ENCODE results near the gene C22orf39.

Gene C22orf39

DNA sequence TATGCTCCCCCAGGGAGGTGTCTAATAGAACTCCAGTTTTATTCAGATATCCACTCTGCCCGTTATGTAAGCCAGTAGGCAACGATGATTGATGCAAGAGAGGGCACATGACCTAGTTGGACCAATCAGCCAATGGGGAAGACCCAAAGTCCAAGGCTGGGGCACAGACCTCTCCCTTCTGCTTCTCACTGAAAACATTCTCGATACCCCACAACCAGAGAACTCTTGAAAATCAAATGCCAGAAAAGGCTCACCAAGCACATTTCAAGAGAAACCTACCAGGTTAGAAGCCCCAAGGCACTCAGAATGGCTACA, 23.4 kb downstream of the C22orf39 start:
- no peak for DNase-seq

DNA sequence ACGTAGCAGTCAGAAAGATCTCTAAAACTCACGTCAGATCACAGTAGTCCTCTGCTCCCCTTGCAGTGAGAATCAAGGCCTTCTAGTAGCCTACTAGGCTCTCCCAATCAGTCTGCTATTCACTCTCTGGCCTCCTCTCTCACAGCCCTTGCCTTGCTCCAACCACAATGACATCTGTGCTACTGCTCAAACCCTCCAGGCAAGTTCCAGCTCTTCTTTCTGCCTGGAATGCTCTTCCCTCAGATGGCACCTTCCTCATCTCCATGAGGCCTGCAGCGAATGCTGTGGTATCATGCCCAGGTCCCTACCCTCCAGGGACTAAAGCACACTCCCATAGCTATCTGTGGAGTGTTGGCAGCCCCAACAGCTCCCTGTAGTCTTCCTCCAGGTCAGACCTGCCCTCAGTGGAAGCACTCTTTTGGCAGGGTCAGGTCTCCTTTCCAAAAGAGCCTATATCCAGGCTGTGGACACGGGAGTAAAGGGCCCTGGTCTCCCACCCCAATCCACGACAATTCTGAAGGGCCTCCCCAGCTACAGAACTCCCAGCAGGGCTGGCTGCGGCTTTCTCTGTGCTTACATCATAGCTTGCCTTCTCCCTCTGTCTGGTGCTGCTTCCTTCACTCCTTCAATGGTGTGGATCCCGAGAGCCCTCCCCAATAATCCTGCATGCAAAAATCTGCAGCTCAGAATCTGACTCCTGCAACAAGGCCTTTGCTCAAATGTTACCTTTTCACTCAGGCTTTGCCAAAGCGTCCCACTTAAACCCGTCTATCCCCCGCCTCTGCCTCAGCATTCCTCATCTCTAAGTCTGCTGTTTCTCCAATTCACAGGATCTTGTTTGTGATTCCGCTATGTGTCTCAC, 24.8 kb downstream of the C22orf39 start:
- DNase-seq, result no peak

DNA sequence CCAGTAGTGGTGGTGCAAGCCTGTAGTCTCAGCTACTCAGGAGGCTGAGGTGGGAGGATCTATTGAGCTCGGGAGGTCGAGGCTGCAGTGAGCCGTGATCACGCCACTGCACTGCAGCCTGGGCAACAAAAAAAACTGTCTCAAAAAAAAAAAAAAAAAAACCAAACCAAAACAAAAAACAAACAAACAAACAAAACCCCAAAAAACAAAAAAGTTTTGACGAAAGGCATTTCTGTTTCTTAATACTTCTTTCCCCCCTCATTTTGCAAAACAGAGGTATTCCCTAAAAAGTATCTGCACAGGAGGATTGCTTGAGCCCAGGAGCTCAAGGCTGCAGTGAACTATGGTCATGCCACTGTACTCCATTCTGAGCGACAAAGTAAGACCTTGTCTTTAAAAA, 27.2 kb downstream of the C22orf39 start:
- DNase-seq, result no peak

DNA sequence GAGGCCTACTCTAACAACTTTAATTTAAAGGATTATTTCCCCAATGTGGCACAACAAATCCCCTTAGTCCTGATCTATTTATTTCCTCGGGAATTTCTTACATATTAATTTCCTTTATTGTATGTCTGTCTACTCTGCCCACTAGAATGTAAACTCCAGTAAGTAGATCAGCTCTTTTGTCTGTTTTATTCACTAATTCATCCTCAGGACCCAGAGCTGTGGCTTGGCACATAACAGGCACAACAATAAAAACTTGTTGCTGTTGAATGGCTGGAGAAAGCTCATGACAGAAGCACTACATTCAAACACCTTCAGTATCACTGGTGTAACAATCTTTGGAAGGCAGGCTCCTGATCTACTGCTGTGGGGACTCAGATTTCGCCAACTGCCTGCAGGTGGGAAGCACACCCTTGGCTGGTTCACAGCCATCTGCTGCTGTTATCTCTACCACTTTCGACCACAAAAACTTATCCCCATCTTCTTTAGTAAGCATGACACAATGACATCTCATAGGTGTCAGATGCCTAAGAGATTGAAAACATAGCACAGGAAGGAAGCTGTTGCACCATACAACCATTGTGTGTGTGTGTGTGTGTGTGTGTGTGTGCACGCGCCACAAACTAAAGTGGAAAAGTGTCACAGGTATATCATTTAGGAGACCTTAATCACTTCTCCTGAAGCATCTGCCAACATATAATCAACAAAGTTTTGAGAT, 27.9 kb downstream of the C22orf39 start:
- DNase-seq, result peak; percentile 36

DNA sequence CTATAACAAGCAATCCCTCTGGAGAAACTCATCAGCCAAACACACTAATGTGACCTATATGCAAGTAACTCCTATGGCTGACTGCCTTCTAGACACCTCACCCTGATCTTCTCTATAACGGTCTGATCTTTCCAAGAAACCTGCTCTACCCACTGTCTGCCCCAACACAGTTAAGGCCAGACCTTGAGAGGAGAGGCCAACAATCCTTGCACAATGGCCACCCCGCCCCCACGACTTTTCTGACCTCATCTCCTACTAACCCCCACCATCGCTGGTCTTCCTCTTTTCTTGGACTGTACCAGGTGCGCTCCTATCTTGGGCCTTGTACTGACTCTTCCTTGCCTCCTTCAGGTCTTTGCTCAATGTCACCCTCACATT, 28.4 kb downstream of the C22orf39 start:
- DNase-seq, result no peak

DNA sequence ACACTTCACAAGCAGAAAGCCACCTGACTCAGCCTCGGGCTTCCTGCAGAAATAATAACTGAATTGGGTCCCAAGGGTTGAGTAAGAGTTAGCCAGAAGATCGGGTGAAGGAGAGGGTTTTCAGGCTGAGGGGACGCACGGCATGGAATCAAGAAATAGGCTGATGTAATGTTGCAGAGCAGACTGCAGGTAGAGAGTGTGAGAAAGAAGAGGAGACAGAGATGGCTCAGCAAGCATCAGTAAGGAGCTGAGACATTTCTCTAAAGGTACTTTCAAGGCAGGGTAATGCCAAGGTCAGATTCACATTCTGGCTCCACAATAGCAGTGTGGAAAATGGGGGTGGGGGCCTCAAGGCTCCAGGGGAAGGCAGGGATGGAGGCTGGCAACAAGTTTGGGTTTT, 34.6 kb downstream of the C22orf39 start:
- DNase-seq, result no peak

DNA sequence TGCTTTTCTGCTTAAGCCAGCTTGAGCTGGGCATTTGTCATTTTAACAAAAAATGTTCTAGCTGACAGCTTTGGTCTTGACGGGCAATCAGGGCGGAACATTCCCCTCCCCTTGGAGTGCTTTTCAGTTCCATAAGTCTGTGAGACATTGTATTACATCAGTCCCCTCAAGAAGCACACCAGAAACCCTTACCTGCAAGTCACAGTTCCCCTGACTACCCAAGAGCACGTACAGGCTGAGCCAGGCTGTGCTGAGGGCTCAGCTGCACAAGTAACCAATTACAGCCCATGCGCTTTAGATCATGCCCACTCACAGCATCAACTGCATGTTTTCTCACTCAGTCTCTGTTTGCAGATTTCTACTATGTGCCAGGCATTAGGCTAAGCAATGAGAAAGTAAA, 35.0 kb downstream of the C22orf39 start:
- no peak for DNase-seq

DNA sequence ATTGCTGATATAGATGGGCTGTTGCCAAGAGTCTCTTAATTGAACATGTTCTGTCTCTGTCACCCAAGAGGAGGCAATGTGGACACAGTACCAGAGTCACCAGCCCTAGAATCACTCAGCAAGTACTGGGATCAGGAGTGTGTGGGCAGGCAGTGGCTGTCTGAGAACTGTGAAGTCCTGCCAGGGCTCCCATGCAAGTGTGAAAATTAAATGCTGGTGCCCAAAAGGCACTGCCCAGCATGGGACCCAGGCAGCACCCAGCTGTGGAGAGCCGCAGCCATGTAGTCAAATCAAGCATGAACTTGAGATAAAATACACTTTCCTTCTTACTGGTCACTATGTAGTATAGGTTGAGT, 35.8 kb downstream of the C22orf39 start:
- no peak for DNase-seq

DNA sequence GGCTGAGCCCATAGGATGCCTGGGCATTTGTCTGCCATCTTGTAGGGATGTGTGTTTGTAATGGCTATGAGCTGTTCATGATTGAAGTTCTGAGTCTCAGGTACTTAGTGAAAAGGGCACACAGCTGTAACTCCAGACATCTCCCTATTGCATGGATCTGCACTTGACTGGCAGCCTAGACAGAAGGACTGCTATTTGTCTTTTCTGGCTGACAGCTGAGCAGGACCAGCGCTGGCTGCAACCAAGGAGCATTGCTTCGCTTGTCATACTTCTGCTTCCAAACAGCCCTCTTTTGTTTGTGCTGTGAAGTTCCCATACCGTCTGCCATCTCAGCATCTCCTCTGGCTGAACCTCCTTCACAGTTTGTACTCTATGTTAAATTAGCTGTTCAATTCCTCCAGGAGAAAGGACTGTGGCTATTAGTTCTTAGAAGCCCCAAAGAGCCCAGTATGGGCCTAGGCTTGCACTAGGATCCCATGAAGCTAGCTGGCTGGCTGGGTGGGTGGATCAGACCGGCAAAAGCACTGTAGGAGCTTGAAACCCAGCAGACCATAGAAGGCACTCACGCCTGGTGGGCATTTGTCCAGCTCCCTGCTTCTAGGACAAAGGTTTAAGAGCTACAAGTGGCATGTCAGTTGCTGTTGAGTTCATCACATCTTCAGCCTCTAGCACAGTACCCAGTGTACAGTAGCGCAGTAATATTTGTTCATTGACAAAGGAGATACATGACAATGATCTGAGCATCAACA, 36.4 kb downstream of the C22orf39 start:
- DNase-seq, result no peak

DNA sequence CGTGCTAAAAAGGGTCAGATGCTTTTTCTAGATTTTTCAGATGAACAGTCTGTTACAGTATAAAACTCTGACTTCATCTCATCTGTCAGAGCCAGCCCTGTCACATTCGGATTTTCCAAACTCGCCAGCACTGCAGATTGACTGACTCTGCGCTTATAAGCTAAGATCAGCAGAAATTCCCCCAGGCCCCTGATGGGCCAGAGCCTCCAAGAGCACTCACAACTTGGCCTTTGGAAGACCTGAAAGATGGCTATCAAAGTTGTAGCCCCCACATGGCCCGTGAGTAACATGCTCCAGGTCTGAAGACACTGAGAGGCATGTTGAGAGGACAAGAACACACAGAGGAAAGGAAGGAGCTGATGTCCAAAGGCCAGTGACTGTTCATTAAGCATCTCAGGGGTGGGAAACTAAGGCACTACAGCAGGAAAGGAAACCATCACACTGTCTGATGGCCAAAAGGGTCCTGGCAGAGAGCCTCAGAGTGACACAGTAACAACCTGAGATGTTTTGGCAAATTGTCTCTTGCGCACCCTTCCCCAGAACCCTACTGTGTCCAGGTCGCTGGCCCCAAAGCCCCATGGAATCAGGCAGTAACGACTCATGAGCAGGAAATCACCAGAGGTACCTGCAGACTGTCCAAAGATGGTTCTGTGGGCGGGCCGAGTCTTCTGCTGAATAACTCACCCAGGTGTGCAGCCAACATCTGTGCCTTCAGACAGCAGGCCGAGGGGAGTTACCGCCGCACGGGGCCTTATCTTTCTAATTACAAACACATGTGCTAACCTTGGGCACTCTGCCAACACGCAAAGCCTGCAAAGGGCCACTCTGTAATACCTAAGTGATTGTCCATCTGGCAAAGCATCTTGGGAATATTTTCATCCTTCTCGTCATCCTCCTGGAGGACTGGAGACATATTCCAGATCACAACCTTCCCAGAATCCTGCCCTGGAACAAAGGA, 39.6 kb downstream of the C22orf39 start:
- DNase-seq, result no peak

DNA sequence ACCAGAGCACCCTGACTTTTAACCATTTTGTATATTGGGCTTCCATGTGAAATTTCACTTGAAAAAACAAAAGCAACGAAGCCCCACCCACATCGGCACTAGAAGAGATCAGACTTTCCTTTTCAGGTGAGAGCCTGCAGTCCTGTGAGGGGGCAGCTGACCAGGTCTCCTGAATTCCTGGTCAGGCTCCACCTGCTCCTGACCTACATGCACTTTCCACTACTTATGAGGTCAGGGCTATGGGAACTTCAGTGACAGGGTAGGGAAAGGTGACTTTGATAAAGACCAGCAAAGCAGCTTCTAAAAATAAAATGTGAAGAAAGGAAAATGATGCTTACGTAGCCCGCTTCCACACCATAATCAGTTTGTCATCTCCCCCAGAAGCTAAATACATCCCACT, 40.7 kb downstream of the C22orf39 start:
- DNase-seq, result no peak

DNA sequence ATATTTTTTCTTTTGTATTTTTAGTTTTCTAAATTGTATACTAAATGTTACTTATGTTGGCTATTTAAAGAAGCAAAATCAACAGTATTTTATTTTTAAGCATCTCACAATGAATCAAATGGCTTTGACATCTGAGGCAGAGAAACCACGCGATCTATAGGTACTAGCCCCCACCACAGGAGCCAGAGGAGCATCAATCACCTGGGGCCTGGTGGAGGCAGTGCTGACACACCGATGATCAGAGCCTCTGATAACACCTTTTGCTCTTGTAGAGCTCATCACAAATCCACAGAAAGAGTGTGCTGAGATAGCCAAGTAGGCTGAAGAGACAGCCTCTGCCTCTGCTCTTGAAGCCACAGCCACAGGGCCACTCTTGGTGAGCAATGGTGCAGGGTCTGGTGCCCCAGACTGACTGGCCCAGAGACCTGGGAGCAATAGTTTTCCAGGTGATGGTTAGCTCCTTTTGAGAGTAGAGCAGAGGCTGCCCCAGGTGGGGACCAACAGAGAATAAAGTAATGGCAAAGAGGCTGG, 41.2 kb downstream of the C22orf39 start:
- no peak for DNase-seq

DNA sequence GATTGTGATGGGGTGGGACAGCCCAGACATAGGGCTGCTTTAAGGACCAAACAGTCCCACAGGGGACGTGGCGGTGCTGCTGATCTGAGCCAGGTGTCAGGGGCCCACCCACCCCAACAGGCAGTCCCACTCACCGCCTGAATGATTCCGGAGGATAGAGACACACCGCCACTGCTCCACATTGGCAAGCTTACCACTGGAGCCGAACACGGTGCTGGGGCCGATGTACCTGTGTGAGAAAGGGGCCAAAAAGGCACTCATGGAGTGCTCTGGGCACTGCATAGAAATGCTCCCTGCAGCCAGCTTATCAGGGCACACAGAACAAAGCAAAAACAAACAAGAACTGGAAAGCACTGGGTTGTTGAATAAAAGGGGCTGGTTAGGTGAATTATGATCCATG, 41.9 kb downstream of the C22orf39 start:
- no peak for DNase-seq

DNA sequence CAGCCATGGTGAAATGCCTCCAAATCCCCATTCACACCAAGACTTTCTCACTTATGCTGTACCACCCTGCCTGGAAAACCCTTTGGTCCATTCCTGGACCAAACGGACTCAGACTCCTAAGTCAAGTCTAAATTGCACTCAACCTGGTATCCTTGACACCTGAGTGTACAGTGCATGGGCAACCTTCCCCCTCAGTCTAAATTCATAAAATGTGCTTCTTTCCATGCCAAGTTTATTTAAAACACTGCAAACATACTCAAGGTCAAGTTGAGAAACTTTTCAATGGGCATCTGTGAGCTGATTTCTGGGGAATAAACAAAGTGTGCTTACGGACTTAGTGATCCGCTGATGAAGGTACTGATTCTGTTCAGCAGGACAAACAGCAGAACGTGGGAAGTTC, 42.4 kb downstream of the C22orf39 start:
- DNase-seq, result no peak

DNA sequence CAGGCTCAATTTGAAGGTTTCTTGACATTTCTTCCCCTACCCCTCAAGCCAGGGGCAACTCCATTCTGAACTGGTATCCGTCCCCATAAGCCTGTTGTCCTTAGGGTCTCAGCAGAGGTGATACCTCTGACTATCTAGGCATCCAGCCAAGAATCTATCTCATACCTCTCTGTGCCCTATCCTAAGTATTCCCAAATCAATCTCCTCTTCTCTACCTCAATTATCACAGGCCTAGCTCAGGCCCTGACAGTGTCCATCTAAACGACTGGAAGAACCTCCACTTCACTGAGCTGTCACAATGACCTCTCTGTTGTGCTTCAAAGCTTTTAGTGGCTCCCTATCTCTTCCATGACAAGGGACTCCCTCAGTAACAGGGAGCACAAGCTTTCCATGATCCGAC, 42.8 kb downstream of the C22orf39 start:
- no peak for DNase-seq

DNA sequence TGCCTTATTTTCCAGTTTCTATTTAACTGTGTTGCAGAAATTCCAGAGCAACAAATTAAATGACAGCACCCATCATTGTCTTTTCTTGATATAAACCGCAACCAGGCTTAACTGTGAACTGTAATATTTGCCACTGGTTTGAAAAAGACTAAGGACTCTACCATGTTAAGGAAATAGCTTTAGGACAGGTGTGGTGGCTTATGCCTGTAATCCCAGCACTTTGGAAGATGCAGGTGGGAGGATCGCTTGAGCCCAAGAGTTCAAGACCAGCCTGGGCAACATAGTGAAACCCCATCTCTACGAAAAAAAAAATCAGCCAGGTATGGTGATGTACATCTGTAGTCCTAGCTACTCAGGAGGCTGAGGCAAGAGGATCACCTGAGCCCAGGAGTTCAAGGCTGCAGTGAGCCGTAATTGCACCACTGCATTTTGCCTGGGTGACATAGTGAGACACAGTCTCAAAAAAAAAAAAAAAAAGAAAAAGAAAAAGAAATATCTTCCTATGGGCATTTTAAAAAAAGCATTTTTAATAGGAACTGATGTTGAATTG, 44.8 kb downstream of the C22orf39 start:
- DNase-seq, result no peak

DNA sequence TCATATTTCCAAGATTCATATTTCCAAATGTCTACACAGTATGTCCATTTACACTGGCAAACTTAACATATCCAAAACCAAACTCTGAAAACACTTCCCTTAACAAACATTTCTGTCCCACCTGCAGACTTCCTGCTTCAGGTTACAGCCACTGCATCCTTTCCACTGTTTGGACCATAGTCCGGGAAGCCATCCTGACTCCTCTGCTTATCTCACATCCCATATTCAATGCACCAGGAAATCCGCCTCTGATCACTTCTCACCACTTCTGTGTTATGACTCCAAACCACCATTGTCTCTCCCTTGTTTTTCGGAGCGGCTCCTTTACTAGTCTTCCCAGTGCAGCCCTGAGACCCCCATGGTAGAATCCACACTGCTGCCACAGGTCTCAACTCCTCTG, 46.0 kb downstream of the C22orf39 start:
- DNase-seq, result no peak

DNA sequence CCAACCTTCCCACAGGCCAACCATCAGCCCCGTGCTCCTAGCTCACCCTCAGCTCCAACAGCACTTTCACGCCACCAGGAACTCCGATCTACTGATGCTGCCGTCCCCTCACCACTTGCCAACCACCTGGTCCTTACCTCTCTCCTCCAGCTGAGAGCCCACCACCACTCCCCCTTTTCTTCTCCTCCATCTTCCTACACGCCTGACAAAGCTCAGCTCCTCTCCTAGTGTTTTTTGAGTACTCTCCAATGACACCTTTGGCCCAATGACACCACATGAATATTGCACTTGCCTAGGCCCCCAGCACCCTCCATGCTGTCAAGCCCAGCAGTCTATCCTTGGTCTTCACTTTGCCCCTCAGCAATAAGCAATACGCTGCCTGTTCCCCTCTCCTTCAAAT, 46.6 kb downstream of the C22orf39 start:
- no peak for DNase-seq

DNA sequence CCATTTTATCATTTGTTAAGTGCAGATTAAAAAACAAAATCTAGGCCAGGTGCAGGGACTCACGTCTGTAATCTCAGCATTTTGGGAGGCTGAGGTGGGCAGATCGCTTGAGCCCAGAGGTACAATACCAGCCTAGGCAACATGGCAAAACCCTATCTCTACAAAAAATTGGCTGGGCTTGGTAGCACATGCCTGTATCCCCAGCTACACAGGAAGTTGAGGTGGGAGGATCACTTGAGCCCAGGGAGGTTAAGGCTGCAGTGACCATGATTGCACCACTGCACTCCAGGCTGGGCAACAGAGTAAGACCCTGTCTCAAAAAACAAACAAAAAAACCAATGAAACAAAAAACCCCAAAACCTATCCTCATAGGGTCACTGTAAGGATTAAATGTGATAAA, 48.9 kb downstream of the C22orf39 start:
- DNase-seq, result no peak

DNA sequence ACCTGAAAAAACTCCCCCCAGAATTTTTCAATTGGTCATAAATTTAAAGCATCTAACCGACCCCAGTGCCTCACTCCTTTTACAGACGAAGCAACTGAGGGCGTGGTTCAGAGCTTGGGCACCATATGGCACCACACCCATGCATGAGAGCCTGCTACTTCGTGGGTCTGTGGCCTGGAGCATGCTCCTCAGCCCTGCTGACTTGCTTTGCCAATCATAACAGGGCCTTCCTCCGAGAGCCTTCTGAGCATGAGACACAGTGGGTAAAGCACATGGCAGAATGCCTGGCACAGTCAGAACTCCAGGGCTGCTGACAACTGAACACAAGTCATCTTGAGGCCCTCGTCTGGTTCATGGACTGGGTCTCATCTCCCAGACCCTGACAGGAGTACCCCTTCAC, 49.3 kb downstream of the C22orf39 start:
- no peak for DNase-seq

DNA sequence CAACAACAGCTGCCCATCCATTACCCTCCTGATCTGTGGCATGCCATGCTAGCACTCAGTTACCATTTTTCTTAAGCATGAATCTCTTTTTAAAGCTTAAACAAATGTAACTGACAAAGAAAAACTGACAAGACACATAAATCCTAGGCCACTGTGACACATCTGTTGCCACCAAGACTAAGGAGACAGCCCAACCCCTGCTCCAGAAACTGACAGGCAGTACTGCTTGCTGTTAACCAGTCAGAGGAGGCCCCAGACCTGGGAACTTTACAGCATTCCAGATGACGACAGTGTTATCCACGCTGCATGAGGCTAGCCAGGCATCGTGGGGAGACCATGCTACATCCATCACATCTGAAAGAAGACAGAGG, 49.8 kb downstream of the C22orf39 start:
- no peak for DNase-seq

Data from activated naive CD4-positive, alpha-beta T cell treated with Interleukin-2 at 50 U/mL for 16 hours (primary cell).